ENCODE data around the gene SLC41A3.

Gene SLC41A3

GRCh38 chr3:126119976-126120375, 36.1 kb upstream of the SLC41A3 start:
- no peak for DNase-seq (ENCODE audit: low spot score)

GRCh38 chr3:126119008-126119675, 35.2 kb upstream of the SLC41A3 start:
- DNase-seq (ENCODE audit: low spot score): no peak

- DNase-seq (ENCODE audit: low spot score): no peak
These were observed 34.7 kb upstream of the SLC41A3 start for GRCh38 chr3:126118591-126118990.

- no peak for DNase-seq (ENCODE audit: low spot score)
These were observed 33.9 kb upstream of the SLC41A3 start for GRCh38 chr3:126117786-126118185.

GRCh38 chr3:126117212-126117611, 33.3 kb upstream of the SLC41A3 start:
- no peak for DNase-seq (ENCODE audit: low spot score)

- no peak for DNase-seq (ENCODE audit: low spot score)
These were observed 32.6 kb upstream of the SLC41A3 start for GRCh38 chr3:126116526-126116925.

- DNase-seq (ENCODE audit: low spot score): no peak
These were observed 30.8 kb upstream of the SLC41A3 start for GRCh38 chr3:126114443-126115386.

- no peak for DNase-seq (ENCODE audit: low spot score)
These were observed 30.0 kb upstream of the SLC41A3 start for GRCh38 chr3:126113733-126114442.

GRCh38 chr3:126113238-126113555, 29.3 kb upstream of the SLC41A3 start:
- no peak for DNase-seq (ENCODE audit: low spot score)

GRCh38 chr3:126112531-126113237, 28.8 kb upstream of the SLC41A3 start:
- DNase-seq (ENCODE audit: low spot score): no peak

- DNase-seq (ENCODE audit: low spot score): no peak
These were observed 27.9 kb upstream of the SLC41A3 start for GRCh38 chr3:126111566-126112475.

- no peak for DNase-seq (ENCODE audit: low spot score)
These were observed 27.2 kb upstream of the SLC41A3 start for GRCh38 chr3:126111126-126111551.

GRCh38 chr3:126110431-126111125, 26.7 kb upstream of the SLC41A3 start:
- no peak for DNase-seq (ENCODE audit: low spot score)

- DNase-seq (ENCODE audit: low spot score): no peak
These were observed 25.9 kb upstream of the SLC41A3 start for GRCh38 chr3:126109880-126110235.

GRCh38 chr3:126109146-126109879, 25.4 kb upstream of the SLC41A3 start:
- no peak for DNase-seq (ENCODE audit: low spot score)

- no peak for DNase-seq (ENCODE audit: low spot score)
These were observed 24.7 kb upstream of the SLC41A3 start for GRCh38 chr3:126108676-126109050.

GRCh38 chr3:126107957-126108675, 24.2 kb upstream of the SLC41A3 start:
- DNase-seq (ENCODE audit: low spot score): no peak

- DNase-seq (ENCODE audit: low spot score): no peak
These were observed 23.4 kb upstream of the SLC41A3 start for GRCh38 chr3:126107203-126107939.
